Activated CD8-positive, alpha-beta T cell treated with anti-CD3 and anti-CD28 coated beads for 36 hours (primary cell): ENCODE measurements around the gene EIF4E3. TPM values are rescaled to one million over a fixed set of nuclear protein-coding genes. Genes with fewer than 3 reads are reported as not detected.
A peak's percentile ranks its signal among the peaks of the same experiment; 100 is the strongest.

ENCODE experiments used
- ATAC-seq: fragments of 200-7000 bp; cut with Tn5 transposase; one replicate; pipeline ENCODE4 v1.10.0; 2021; ENCODE audit warnings: mild to moderate bottlenecking, moderate library complexity
- CTCF ChIA-PET: fragments of 350-600 bp; sonication (Branson Sonifier 250); formaldehyde crosslinking; loops from one replicate; lab custom pipeline; 2021; ENCODE audit warnings: antibody characterized with exemption; lab: Charles Lee
- POLR2A ChIA-PET: fragments of 350-600 bp; sonication (Branson Sonifier 250); formaldehyde crosslinking; loops from one replicate; lab custom pipeline; 2021; ENCODE audit warnings: antibody characterized with exemption; lab: Charles Lee
- DNase-seq: peaks from one replicate; pipeline ENCODE4 v3.0.0-alpha.2; 2020
- H3K27ac Mint-ChIP-seq: one replicate; pipeline ENCODE4 v1.8.0; 2021; ENCODE audit warnings: mild to moderate bottlenecking, mixed read lengths
- H3K27me3 Mint-ChIP-seq: one replicate; pipeline ENCODE4 v1.8.0; 2021; ENCODE audit warnings: mixed read lengths
- H3K36me3 Mint-ChIP-seq: one replicate; pipeline ENCODE4 v1.8.0; 2021; ENCODE audit warnings: low read depth, mixed read lengths
- H3K4me1 Mint-ChIP-seq: one replicate; pipeline ENCODE4 v1.8.0; 2021; ENCODE audit warnings: low read depth, mixed read lengths
- H3K4me3 Mint-ChIP-seq: one replicate; pipeline ENCODE4 v1.8.0; 2021; ENCODE audit warnings: mild to moderate bottlenecking, moderate library complexity, mixed read lengths
- H3K9me3 Mint-ChIP-seq: one replicate; pipeline ENCODE4 v1.8.0; 2021; ENCODE audit warnings: mixed read lengths
- CTCF ChIP-seq: fragments of 200-600 bp; IDR thresholded peaks from one replicate; pipeline ENCODE4 v1.8.0; 2022; ENCODE audit warnings: antibody characterized with exemption, mild to moderate bottlenecking
- intact Hi-C: fragments of 100-400 bp; cut with micrococcal nuclease; formaldehyde crosslinking; loops from one replicate; pipeline ENCODE4 v1.10.0; 2022
- total RNA-seq, 2 experiments: library from RNA; stranded (reverse); gene quantifications; one replicate each; pipeline ENCODE4 v1.2.3, GENCODE V29; 2021

The EIF4E3 gene
- total RNA-seq, 2 experiments from 2014 or later = 29.3 to 30.4 TPM

DNA sequence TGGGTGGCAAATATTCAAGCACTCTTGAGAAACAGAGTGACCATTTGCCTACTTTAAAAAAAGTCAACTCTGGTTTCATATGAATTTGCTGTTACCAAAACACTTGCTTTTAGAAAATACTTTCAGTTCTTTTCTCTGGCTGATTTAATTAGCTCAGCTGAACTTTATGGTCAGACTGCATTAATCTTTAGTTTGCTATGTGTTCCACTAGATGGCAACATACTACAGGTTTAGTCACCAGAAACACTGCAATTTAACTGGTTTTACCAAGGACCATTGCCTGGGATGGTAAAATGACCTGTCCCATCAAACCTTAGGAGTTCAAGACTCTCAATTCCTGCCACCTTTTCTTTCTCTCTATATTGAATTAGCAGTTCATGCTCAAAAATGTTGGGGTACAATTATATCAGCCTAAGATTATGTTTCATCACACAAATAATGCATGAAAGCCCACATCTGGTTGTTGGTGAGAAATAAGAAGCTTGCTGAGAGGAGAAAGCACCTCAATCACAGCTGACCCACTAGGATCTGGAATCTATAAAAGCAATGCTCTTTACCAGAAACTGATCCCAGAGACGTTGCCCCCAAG is 14.2 kb downstream of the EIF4E3 start:
- Mint-ChIP-seq H3K9me3 (no peaks in the 10 kb centered on the region), H3K4me3 (no peak overlapping the region), H3K27ac (no peak overlapping the region), H3K4me1 (peaks cover 70% of the 10 kb centered on the region), H3K27me3 (no peaks in the 10 kb centered on the region), H3K36me3 (peaks cover 6% of the 10 kb centered on the region)
- no peak for DNase-seq
- peak; percentile 79 for TF ChIP-seq CTCF
- CTCF ChIA-PET = interaction anchor here (0.6 to 4.5 kb wide), 32 partner anchors 8 to 1375 kb away, joined by 3 to 52 read pairs (median 4); partner anchors contain the start of genes EIF4E3 and GPR27
- peak; percentile 84 for ATAC-seq
- intact Hi-C loops = loop anchor here (5.0 kb wide), 1 partner anchor 146 kb away; no protein-coding TSS in a partner anchor
- POLR2A ChIA-PET = no interaction called here

- H3K4me1 Mint-ChIP-seq = peaks cover 75% of the 10 kb centered on the region
- intact Hi-C loops = loop anchor here (5.0 kb wide), 1 partner anchor 147 kb away; no protein-coding TSS in a partner anchor
- ChIA-PET CTCF (interaction anchor here (0.9 to 3.6 kb wide), 7 partner anchors 8 to 1376 kb away, joined by 3 to 26 read pairs (median 5); partner anchors contain the start of gene EIF4E3), POLR2A (interaction anchor here (1.0 kb wide), 1 partner anchor 15 kb away, joined by 5 read pairs; the partner anchor contains the start of gene EIF4E3)
- H3K4me3 Mint-ChIP-seq = no peak overlapping the region
- TF ChIP-seq CTCF = no peak
- no peaks in the 10 kb centered on the region for H3K9me3 Mint-ChIP-seq
- no peak for ATAC-seq
- peak overlapping the region; percentile 13 for H3K27ac Mint-ChIP-seq
- H3K36me3 Mint-ChIP-seq = peaks cover 15% of the 10 kb centered on the region
- no peak for DNase-seq
- no peaks in the 10 kb centered on the region for H3K27me3 Mint-ChIP-seq
Measured at GRCh38 chr3:71709908-71710511, 15.2 kb downstream of the EIF4E3 start.

GRCh38 chr3:71708476-71709105 is 16.6 kb downstream of the EIF4E3 start:
- ChIA-PET CTCF (interaction anchor here (0.7 to 1.8 kb wide), 3 partner anchors 10 to 20 kb away, joined by 3 to 4 read pairs (median 4); no protein-coding TSS in a partner anchor), POLR2A (interaction anchor here (0.6 to 1.0 kb wide), 2 partner anchors 10 to 15 kb away, joined by 3 read pairs; no protein-coding TSS in a partner anchor)
- ATAC-seq (no peak), DNase-seq (no peak)
- no peaks in the 10 kb centered on the region for H3K27me3 Mint-ChIP-seq
- H3K27ac Mint-ChIP-seq = peak overlapping the region; percentile 1
- peaks cover 26% of the 10 kb centered on the region for H3K36me3 Mint-ChIP-seq
- H3K4me1 Mint-ChIP-seq = peaks cover 78% of the 10 kb centered on the region
- H3K4me3 Mint-ChIP-seq = no peak overlapping the region
- TF ChIP-seq CTCF = no peak
- H3K9me3 Mint-ChIP-seq = no peaks in the 10 kb centered on the region
- intact Hi-C loops = no loop called here

- Mint-ChIP-seq H3K36me3 (peaks cover 28% of the 10 kb centered on the region), H3K4me3 (no peak overlapping the region), H3K4me1 (peaks cover 79% of the 10 kb centered on the region), H3K9me3 (no peaks in the 10 kb centered on the region), H3K27ac (no peak overlapping the region), H3K27me3 (no peaks in the 10 kb centered on the region)
- CTCF ChIA-PET = interaction anchor here (1.5 kb wide), 1 partner anchor 9 kb away, joined by 5 read pairs; no protein-coding TSS in a partner anchor
- DNase-seq (no peak), ATAC-seq (no peak)
- POLR2A ChIA-PET = no interaction called here
- intact Hi-C loops = no loop called here
- no peak for TF ChIP-seq CTCF
Measured at GRCh38 chr3:71707595-71707994, 17.6 kb downstream of the EIF4E3 start.
